HG02852 (cell line): ENCODE measurements around the gene SLC19A1.
"Not testable (repeated sequence)": the region's sequence is repeated elsewhere in the genome, so short reads cannot be mapped to it uniquely, and the experiment has no call there.

Experiments used
- ATAC-seq: cut with Tn5 transposase; IDR thresholded peaks from one replicate; pipeline ENCODE4 v1.9.1; 2021; ENCODE audit warnings: mild to moderate bottlenecking, moderate library complexity; ENCODE audit not compliant: unreplicated experiment

Gene SLC19A1

GRCh38 chr21:45508607-45509565 is 33.4 kb downstream of the SLC19A1 start:
- ATAC-seq, result no peak

DNA sequence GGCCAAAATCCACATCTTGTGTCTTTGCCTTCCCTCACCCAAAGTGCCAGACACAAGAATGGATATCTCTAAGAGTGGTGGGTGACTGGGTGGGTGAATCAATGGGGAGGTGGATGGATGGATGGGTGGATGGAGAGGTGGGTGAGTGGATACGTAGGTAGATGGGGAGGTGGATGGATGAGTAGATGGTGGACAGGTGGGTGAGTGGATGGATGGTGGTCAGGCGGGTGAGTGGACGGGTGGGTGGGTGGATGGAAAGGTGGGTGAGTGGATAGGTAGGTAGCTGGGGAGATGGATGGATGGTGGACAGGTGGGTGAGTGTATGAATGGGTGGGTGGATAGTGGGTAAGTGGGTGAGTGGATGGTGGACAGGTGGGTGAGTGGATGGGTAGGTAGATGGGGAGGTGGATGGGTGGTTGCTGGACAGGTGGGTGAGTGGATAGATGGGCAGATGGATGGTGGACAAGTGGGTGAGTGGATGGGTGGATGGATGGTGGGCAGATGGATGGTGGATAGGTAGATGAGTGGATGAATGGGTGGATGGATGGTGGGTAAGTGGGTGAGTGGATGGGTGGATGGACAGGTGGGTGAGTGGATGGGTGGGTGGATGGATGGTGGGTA is 34.2 kb downstream of the SLC19A1 start:
- ATAC-seq, result no peak

DNA sequence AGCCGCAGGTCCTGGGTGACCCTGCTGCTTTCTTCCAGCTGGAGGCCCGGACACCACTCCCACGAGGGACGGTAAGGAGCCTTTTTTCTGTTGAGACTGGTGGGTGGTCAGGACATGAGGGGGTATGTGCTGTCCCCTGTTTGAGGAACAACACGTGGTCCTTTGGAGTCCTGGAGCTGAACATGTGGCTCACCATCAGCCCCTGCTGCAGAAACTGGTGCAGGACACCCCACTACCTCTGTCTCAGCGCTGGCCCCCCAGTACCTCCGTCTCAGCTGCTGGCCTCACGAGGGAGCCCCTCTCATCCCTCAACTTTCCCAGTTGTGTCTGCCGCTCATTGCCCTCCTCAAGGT is 34.7 kb downstream of the SLC19A1 start:
- no peak for ATAC-seq

- no peak for ATAC-seq
Observed at GRCh38 chr21:45506836-45507522, 35.3 kb downstream of the SLC19A1 start.

GRCh38 chr21:45506241-45506817 is 35.9 kb downstream of the SLC19A1 start:
- no peak for ATAC-seq

DNA sequence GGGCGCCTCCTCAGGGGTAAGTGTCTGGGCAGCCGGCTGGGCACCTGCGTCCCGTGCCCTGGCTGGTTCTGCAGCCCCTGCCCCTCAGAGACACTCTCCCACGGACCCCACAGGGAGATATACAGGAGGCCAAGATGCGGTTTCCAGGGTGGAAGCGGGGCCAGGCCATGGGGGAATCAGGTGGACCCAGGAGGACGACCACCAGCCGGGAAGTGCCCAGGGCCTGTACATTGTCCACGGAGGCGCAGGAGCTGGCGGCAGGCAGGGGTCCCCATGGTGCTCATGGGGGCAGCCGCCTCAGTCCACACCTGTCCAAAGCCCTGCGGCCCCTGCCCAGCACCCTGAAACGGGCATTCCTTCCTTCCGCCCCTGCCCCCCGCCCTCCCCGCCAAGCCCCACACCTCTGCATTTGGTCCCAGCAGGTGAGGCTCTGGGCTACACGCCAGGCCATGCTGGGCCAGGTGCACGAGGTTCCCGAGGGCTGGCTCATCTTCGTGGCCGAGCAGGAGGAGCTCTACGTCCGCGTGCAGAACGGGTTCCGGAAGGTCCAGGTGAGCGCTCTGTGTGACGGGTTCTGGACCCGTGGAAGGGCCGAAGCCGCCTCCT is 36.7 kb downstream of the SLC19A1 start:
- ATAC-seq, result no peak

GRCh38 chr21:45504516-45505415 is 37.5 kb downstream of the SLC19A1 start:
- no peak for ATAC-seq

- ATAC-seq, result no peak
Observed at GRCh38 chr21:45504021-45504515, 38.2 kb downstream of the SLC19A1 start.

GRCh38 chr21:45503226-45503625 is 39.0 kb downstream of the SLC19A1 start:
- not testable (repeated sequence) for ATAC-seq

GRCh38 chr21:45502600-45502999 is 39.6 kb downstream of the SLC19A1 start:
- ATAC-seq, result no peak

DNA sequence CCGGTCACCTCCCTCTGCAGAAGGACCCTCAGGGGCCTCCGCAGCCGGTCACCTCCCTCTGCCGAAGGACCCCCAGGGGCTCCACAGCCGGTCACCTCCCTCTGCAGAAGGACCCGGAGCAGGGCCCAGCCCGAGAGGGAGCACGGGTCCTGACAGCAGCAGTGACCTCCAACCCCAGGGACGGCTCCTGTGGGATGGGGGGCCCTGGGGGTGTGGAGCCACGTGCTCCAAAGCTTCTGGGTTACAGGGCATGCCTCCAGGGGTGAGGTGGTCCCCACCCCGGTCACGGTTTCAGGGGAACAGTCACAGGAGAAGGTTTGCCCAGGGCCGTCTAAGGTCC is 40.3 kb downstream of the SLC19A1 start:
- no peak for ATAC-seq

DNA sequence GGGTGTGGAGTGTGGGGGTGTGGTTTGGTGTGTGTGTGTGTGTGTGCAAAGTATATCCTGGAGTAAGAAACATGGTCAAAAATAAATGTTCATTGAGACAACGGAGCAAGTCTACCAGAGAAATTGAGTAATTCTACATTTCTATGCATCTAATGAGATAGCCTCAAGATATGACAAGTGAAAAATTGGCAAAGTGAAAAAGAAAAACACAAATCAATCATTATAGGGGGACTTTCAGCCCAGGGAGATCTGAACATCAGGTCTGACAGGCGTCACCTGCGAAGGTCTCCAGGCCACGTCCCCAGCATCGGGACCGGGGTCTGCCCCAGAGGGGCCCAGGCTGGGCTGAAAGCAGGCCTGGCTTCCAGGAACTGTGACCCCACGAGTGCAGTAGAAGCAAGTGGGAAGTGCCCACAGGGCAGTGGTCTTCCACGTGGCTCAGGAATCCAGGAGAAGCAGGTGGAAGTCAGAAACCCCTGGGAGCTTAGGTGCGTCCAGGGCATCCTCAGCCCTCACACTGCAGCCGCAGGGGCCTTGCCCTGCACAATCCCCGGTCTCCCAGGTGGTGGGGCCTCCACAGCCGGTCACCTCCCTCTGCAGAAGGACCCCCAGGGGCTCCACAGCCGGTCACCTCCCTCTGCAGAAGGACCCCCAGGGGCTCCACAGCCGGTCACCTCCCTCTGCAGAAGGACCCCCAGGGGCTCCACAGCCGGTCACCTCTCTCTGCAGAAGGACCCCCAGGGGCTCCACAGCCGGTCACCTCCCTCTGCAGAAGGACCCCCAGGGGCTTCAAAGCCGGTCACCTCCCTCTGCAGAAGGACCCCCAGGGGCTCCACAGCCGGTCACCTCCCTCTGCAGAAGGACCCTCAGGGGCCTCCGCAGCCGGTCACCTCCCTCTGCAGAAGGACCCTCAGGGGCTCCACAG is 40.9 kb downstream of the SLC19A1 start:
- not testable (repeated sequence) for ATAC-seq

DNA sequence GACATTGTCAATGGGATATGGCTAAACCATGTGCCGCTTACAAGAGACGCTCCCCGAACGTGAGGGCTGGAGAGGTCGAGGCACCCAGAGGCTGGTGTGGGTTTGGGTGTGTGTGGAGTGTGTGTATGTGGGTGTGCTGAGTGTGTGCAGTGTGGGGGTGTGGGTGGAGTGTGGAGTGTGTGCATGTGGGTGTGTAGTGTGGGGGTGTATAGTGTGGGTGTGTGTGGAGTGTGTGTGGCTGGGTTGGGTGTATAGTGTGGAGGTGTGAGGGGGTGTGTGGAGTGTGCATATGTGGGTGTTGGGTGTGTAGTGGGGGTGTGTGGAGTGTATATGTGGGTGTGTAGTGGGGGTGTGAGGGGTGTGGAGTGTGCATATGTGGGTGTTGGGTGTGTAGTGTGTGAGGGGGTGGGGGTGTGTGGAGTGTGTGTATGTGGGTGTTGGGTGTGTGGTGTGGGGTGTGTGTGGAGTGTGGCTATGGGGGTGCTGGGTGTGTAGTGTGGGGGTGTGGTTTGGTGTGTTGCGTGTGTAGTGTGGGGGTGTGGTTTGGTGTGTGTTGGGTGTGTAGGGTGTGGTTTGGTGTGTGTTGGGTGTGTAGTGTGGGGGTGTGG is 42.2 kb downstream of the SLC19A1 start:
- ATAC-seq, result no peak

GRCh38 chr21:45499201-45499750 is 43.0 kb downstream of the SLC19A1 start:
- ATAC-seq, result no peak

DNA sequence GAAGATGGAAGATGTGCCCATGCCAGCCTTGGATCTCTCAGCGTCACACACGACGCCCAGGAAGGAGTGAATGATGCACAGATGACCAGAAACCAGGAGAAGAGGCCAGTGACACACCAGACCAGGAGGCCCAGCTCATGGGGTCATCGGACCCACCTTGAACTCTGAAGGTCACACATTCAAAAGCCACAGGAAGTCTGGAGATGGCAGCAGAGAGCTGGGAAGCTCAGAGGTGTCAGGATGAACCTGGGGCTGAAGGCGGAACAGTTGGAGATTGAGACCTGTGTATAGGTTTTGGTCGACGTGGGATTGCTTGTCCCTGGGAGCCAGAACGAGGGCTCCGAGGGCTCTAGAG is 43.6 kb downstream of the SLC19A1 start:
- no peak for ATAC-seq

DNA sequence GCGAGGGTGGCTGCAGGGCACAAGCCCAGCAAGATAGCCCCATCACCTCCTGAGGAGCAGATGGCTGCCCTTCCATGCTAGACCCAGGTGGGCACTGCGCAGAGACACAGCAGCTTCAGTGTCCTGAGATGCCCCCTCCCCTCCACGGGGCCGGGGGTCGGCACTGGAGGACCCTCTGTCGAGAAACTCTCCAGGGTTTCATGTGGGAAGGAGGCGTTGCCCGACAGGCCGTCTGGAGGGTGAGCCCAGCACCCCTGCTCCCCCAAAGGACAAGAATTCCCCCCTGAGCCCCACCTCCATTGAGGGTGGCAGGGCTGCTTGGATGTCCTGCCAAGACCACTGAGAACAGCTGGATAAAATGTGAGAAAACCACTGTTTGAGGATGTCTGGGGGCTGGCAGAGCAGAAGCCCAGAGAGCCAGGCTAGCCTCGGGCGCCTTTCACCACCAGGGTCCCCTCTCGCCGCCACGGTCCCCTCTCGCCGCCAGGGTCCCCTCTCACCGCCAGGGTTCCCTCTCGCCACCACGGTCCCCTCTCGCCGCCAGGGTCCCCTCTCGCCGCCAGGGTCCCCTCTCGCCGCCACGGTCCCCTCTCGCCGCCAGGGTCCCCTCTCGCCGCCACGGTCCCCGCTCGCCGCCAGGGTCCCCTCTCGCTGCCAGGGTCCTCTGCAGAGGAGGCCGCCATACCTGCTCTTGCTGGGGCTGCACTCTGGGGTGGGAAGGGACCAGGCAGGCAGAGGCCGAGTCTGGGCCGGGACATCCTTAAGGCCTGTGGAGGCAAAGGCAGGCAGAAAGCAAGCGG is 44.2 kb downstream of the SLC19A1 start:
- ATAC-seq, result no peak
